Nephron (organoid): ENCODE results near the gene SPAAR.
A peak's percentile ranks its signal among the peaks of the same experiment; 100 is the strongest.

Experiments used
- H3K27ac Mint-ChIP-seq, 3 experiments: 2 replicates each; pipeline ENCODE4 v1.8.0; 2020; ENCODE audit warnings: mixed read lengths in 3 of 3, mild to moderate bottlenecking in 2 of 3, moderate library complexity in 1 of 3
- H3K27me3 Mint-ChIP-seq: 2 replicates; pipeline ENCODE4 v1.8.0; 2021; ENCODE audit warnings: low read depth, mild to moderate bottlenecking, moderate library complexity, mixed read lengths
- H3K36me3 Mint-ChIP-seq: 2 replicates; pipeline ENCODE4 v1.8.0; 2020; ENCODE audit warnings: low read depth, mixed read lengths
- H3K4me1 Mint-ChIP-seq: 2 replicates; pipeline ENCODE4 v1.8.0; 2020; ENCODE audit warnings: mixed read lengths
- H3K4me3 Mint-ChIP-seq, 3 experiments: 2 replicates each; pipeline ENCODE4 v1.8.0; 2020; ENCODE audit warnings: mild to moderate bottlenecking in 3 of 3, mixed read lengths in 3 of 3, moderate library complexity in 2 of 3
- H3K9me3 Mint-ChIP-seq: 2 replicates; pipeline ENCODE4 v1.8.0; 2020; ENCODE audit warnings: mixed read lengths
- CTCF ChIP-seq, 3 experiments: fragments of 200-600 bp; sonication (generic); IDR thresholded peaks; one replicate each; pipeline ENCODE4 v1.5.0; 2021; ENCODE audit warnings: antibody characterized with exemption in 3 of 3; ENCODE audit not compliant: unreplicated experiment in 3 of 3

Gene SPAAR

GRCh38 chr9:35905912-35906679 lies 3.2 kb upstream of the SPAAR start, which contains the start of gene HRCT1:
HRCT1 (plus strand) TSS chr9:35906202; CDS start chr9:35906288, 86 bp downstream.
- peak within 1 kb of the TSS; percentile 41 to 70 (median 57) for H3K4me3 Mint-ChIP-seq
- H3K4me1 Mint-ChIP-seq: peaks cover 70% of the 10 kb centered on the region
- no peaks in the 10 kb centered on the region for H3K36me3 Mint-ChIP-seq
- no peaks in the 10 kb centered on the region for H3K9me3 Mint-ChIP-seq
- H3K27me3 Mint-ChIP-seq: peaks cover 3% of the 10 kb centered on the region
- H3K27ac Mint-ChIP-seq: peak within 1 kb of the TSS; percentile 96 to 99 (median 96)
- TF ChIP-seq CTCF (IDR thresholded peaks at IDR 0.05; ENCODE audit: unreplicated experiment in 3 of 3): no peak

- H3K4me3 Mint-ChIP-seq: peak overlapping the region; percentile 41 to 57 (median 55)
- H3K36me3 Mint-ChIP-seq: no peaks in the 10 kb centered on the region
- peak overlapping the region; percentile 96 to 99 (median 96) for H3K27ac Mint-ChIP-seq
- peaks cover 71% of the 10 kb centered on the region for H3K4me1 Mint-ChIP-seq
- no peaks in the 10 kb centered on the region for H3K27me3 Mint-ChIP-seq
- no peak for TF ChIP-seq CTCF (IDR thresholded peaks at IDR 0.05; ENCODE audit: unreplicated experiment in 3 of 3)
- H3K9me3 Mint-ChIP-seq: no peaks in the 10 kb centered on the region
Measured at GRCh38 chr9:35906923-35907699, 2.2 kb upstream of the SPAAR start.

GRCh38 chr9:35907711-35908503 lies 1.4 kb upstream of the SPAAR start:
- Mint-ChIP-seq H3K27ac (peak overlapping the region; percentile 96 to 99 (median 96)), H3K9me3 (no peaks in the 10 kb centered on the region), H3K36me3 (no peaks in the 10 kb centered on the region), H3K4me3 (peak overlapping the region; percentile 6 to 57 (median 44)), H3K27me3 (no peaks in the 10 kb centered on the region), H3K4me1 (peaks cover 70% of the 10 kb centered on the region)
- TF ChIP-seq CTCF (IDR thresholded peaks at IDR 0.05; ENCODE audit: unreplicated experiment in 3 of 3): no peak

GRCh38 chr9:35908504-35909125 lies 675 bp upstream of the SPAAR start:
- Mint-ChIP-seq H3K4me1 (peaks cover 66% of the 10 kb centered on the region), H3K9me3 (no peaks in the 10 kb centered on the region), H3K27me3 (no peaks in the 10 kb centered on the region), H3K4me3 (peak overlapping the region in 1 of 3 experiments; percentile 57), H3K36me3 (no peaks in the 10 kb centered on the region), H3K27ac (peak overlapping the region; percentile 96 to 99 (median 96))
- TF ChIP-seq CTCF (IDR thresholded peaks at IDR 0.05; ENCODE audit: unreplicated experiment in 3 of 3): no peak
